GM19328 (cell line): ENCODE results near the gene ACP1.
"Not testable (repeated sequence)": the region's sequence is repeated elsewhere in the genome, so short reads cannot be mapped to it uniquely, and the experiment has no call there.

Source experiments
- ATAC-seq: cut with Tn5 transposase; IDR thresholded peaks from one replicate; pipeline ENCODE4 v1.9.1; 2021; ENCODE audit warnings: mild to moderate bottlenecking, moderate library complexity; ENCODE audit not compliant: unreplicated experiment

The ACP1 gene

DNA sequence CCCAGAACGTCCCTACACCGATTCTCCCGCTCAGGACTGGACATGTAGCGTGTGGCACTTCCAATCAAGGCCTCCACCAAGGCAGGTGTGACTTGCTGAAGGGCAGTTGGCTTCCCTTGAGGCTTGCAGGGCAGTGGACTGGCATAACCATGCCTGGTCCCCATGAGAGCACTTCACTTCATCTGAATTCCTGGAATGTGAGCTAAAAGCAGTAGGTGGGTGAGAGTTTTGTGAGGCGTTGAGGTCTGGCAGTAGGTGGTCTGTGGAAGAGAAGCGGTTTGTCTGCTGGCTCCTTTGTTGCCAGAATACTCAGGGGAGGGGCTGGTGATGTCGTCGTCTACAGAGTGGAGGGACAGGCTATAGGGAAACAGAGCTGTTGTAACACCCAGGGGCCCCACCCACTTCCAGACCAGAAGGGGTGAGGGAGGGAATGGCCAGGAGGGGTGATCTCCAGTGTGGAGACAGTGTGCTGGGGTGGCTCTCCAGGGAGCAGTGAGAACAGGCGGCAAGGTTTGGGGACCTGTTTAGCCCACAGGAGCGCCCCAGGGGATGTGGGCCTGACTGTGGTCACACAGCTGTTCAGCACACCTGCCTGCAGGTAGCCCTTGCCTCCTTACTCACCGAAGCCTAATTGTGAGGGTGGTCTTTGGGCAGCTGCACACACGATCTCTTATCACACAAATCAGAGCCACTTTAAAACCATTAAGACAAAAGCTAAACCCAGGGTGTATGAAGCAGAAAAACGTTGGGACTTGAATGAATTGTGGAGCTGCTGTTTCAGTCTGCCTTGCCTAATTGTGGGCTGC, 44.6 kb downstream of the ACP1 start:
- no peak for ATAC-seq

DNA sequence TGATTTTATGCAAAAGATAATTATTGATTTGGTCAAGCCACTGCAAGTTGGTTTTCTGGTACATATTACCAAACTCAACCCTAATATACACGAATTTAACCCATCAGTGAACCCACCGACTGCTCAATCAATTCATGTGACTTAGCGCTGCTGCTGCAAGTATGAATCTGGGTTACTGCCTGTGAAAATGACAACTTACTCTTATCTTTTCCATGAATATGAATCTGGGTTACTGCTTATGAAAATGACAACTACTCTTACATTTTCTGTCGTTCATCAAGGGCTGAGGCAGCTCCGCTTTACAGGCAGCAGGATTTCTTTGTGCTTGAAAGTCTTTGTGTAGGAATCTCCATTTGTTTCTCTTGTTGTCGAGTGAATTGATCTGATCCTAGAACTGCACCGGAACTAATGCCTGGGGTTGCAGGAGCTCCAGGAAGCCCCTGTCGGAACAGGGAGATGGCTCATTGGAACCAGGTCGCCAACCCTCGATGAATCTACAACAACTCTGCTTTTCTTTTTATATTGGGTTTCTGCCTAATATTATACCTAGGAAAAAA, 45.3 kb downstream of the ACP1 start:
- ATAC-seq: no peak

DNA sequence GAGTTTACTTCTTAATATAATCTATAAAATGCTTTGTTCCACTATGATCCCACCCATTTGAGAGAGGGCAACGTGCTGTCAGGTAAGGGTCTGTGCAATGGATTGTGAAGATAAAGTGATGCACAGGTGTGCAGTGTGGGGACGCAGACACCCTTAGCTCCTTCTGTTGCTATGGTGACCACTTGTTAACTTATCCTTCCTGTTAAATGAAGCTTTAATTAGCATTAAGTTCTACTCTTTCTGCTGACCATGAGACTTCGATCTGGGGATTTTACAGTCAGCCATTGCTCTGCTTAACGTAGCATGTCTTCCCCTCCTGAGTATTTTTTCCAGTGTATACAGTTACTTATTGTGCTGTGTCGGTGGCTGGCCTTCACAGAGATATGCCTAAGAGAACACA, 46.2 kb downstream of the ACP1 start:
- ATAC-seq: no peak

DNA sequence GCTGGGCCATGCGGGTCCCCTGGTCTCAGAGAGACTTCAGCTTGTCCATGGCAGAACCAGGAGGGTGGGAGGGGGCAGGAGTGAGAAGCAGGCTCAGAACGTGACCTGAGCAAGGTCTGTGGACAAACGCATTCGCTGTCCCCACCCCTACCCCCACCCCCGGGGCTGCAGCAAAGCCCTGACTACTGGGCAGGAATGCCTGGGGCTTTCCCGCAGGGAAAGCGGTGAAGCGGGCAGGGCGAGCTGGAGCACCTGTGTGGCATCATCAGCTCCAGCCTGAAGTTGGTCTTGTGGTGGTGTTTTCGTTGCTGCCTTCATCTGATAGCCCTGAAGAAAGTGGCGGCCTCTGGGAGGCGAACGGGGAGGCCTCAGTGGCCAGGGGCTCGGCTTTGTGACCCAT, 49.2 kb downstream of the ACP1 start:
- no peak for ATAC-seq

DNA sequence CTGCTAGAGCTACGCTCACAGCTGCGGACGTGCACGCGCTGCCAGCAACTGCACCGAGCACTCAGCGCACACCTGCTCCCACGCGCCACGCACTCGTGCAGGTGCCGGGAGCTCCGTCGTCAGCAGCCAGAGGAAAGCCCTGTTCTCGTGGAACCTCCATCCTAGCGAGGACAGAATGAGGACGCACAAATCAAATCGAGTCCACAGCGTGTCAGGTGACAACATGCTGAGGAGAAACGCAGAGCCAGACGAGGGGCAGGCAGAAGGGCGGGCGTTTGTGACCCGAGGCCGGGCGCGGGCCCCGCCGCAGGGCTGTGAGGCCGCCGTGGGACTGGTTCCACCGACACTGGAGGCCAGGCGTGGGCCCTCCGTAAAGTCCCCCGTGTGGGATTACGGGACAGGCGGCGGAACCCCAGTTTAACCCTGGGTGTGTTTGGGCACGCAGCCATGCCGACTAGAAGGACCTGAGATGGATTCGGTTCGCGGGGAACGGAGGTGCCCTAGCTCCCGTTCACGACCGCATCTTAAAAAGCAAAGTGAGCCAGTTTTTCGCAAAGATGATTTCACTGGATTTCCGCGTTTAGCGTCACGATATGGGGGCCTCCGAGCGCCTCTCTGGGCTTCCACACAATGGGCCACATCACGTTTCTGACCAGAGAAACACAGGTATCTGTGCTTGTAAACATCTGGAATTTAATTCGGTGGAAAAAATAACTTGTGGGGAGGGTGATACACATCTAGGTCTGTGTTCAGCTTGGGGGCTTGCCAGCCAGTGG, 50.0 kb downstream of the ACP1 start:
- ATAC-seq: no peak

DNA sequence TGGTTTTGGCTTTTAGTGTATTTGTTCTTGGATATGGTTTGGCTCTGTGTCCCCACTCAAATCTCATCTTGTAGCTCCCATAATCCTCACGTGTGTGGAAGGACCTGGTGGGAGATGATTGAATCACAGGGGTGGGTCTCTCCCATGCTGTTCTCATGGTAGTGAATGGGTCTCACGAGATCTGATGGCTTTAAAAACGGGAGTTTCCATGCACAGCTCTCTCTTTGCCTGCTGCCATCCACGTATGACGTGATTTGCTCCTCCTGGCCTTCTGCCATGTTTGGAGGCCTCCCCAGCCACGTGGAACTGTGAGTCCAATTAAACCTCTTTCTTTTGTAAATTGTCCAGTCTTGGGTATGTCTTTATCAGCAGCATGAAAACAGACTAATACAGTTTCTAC, 51.2 kb downstream of the ACP1 start:
- not testable (repeated sequence) for ATAC-seq

DNA sequence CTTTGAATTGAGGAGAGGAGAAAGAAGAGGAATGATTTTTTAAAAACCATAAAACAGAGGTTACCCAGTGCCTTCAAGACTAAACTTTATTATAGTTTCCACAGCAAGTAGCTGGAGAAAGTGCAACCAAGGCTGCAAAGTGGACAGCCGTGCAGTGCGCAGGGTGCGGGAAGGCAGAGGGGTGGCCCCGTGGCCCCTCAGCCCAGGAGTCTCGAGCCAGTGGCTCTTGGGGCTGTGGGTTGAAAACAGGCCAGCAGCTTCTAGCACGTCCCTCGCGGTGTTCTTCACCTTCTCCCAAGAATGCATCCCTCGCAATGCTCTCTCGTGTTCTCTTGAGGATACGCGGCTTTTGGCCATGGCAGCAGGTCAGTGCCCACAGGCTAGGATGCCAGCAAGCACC, 51.6 kb downstream of the ACP1 start:
- no peak for ATAC-seq

DNA sequence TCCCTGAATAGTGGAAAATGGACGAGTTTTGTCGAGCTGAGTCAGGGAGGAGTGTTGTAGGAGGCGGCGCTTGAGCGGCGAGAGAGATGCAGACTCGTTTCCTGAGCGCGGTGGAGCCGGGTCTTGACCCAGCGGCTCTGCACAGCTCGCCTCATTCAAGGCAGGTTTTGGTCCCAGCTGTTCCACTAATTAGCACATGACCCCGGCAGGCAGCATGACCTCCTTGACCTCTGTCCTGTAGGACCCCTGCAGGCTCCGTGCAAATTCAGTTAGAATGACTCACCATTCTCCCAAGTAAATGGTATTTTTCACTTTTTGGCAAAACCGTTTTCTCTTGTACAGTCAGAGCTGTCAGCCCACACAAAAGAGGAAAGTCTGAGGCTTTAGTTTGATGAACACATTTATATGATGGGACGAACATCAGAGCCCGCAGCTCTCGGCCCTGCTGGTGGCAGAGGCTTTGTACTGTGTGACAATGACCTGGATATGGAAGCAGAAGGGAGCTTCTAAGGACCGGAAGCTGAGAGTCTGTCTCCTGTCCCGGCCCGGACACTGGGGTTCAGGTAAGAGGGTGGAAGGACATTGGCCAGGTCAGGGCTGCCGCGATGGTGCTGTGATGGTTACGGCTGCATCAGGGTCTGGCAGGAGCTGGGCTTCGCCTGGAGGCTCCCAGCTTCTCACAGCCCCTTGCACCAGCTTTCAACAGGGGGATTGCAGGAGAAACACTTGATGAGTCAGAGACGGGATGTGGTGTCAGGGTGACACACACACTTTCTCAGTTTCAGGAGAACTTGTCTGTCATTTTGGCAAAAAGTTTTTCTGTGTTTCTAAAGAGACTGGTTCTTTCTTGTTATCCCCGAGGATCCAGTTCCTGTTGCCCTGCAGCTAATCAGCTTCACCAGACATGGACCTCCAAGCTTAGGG, 53.0 kb downstream of the ACP1 start:
- ATAC-seq: no peak

GRCh38 chr2:319059-319600, 54.4 kb downstream of the ACP1 start:
- no peak for ATAC-seq

GRCh38 chr2:320561-320960, 55.8 kb downstream of the ACP1 start:
- ATAC-seq: no peak

DNA sequence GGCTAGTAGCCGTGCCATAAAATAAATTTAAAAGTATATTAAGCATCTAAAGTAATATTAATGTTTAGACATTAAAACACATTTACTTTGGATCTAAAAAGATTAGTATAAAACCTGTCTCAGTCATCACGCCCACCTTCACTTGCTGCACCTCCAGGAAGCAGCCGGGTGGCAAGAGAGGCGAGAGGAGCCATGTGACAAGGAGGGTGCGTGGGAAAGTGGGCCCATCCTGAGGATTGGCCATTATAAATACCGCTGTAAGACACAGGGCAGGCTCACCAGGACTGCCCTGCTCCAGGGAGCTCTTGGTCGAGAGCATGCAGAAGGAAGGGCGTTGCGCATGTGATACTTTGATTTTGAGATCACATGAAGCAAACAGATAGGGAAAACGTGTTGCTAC, 57.6 kb downstream of the ACP1 start:
- no peak for ATAC-seq

DNA sequence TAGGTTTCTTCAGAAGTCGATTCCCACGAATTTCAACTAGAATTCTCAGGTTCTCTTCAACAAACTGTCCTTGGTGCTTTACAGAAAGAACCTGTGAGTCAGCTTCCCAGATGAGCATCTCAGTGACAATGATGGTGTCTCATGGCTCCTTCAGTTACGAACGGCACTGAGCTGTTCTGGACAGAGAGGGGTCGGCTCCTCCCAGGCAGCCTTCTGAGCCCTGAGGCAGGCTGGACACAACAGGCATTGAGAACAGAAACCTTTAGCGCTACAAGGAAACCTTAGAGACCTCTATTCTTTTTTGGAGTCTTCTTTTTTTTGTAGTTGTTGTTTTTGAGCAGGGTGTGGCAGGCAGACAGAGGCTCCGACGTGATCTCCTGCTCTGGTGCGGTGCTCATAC, 58.3 kb downstream of the ACP1 start:
- ATAC-seq: no peak
